CD4-positive, alpha-beta T cell treated with Interferon alpha-2 for 1 hour (primary cell): ENCODE data around the gene KCTD6.

Experiments used
- DNase-seq, 2 donors: peaks; one replicate each; pipeline ENCODE4 v3.0.0-alpha.2; 2020 to 2022

Gene KCTD6

DNA sequence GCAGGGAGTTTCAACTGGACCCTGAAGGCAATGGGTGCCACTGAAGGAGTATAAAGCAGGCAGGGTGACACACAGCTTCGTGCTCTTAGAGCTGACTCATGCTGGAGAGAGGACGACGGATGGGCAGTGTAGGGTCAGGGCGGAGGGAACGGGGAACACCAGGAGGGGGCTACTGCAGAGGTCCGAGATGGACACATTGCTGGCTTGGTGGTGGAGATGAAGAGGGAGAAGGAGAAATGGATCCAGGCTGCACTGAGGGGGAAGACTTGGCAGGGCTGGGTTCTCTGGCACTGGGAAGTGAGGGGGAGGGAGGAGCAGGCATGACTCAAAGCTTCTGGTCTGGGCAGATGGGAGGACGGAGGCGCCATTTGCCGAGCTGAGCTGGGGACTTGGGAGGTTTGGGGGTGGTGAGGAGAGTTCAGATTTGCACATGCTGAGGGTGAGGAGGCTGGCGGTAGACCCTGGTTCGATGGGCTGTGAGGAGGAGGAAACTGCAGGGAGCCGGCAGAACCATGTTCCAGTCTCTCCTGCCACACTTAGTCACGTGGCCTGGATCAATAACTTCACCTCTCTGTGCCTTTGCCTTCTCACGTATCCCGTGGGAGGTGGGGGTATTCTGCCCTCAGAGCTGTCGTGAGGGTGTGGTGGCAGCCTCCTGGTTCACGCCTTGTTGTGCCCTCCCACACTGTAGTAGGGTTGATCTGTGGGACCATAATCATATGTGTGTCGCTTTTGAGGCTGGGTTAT is 4.6 kb upstream of the KCTD6 start:
- DNase-seq, result peak in 1 of 2 donors; percentile 20

DNA sequence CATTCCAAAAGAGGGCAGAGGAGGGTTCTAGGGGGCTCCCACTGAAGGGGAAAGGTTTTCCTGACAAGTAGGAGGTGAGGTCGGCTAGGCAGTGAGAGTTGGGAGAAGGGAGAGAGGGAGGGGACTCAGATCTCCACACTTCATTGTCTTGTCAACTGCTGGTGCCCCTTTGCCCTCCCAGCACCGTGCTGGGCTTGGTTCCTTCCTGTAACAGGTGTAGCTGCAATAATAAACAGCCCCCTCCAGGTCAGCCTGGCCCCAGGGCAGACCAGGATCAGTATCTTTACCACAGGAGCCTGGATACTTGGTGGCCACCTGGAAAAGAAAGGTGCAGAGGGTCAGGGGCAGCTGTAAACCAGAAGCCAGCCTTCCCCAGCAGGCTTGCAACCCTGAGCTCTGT is 2.9 kb upstream of the KCTD6 start:
- no peak for DNase-seq

DNA sequence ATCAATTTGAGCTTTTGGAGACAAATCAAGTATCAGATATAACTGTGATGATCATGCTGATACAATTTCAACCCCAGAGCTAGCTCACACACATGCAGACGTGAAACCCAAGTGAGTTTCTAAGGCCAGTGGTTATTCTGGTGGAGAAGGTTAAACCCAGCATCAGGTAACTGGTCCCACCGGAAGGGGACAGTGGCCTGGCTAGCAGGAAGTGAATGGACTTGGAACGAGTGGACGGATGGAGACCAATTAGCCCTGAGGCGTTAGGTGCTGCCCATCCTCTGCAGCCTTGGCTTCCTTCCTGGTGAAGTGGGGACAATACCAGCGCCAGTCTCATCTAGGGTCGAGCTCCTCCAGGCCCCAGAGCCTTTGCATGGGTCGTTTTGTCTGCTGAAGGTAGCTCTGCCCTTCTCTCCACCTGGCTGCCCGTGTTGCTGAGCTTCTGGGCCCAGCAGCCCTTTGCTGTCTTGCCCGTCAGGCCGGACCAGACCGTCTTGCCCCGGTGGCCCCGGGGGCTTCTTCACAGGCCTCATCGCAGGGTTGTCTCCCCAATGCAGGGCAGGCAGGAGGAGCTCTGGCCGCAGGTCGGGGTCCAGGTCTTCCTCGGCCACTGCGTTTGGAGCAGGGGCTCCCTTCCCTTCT is 915 bp upstream of the KCTD6 start:
- no peak for DNase-seq

DNA sequence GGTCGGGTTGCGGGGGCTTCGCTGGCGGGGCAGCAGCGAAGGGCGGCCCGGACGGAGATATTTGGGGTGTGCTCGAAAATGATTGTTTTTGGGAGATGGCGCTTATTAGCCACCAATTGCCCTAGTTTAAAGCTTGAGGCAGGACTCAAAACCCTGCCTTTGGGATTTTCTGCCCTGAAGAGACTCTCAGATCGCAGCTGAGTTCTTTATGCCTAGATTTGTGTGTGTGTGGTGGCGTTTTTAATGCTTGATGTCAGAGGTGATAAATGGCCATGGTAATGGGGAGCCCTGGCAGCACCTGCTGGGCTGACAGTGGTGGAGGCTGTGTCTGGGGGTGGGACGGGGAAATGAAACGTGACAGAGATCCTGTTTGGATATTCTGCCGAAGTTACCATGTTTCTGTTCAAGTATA is 604 bp downstream of the KCTD6 start:
- DNase-seq, result peak; percentile 14 to 32

DNA sequence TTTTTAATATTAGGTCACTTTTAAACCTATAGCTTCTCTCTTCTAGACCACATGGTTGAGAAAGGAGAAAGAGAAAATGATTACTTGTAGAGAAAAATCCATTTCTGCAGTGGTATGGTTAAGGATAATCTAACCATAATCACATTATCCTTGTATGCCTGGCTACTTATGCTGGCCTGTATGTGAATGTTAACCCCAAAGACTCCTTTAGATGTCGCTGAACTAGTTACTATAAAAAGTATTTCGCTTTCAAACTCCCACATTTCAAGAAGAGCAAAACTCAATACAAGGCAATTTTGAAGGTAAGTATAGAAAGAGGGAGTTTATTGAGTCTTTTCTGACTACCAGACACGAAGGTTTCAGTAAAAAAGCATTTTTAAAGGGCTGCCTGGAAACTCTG is 2.2 kb downstream of the KCTD6 start:
- no peak for DNase-seq

DNA sequence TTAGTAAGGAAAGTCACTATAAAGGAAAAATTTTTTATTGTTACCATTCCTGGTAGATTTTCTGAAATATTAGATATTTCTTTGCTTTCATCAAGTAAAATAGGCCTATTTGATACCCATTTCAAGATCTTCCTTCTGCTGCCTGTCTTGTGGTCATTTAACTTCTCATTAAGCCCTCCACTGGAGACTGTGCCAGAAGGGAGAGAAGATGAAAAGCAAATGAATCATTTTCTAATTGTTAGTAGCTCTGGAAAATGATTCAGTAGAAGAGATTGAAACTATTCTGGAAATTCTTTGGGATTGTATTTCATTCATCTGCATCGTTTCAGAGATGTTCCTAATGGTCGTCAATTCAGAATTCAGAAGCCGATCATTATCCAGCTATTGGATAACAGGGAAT is 3.2 kb downstream of the KCTD6 start:
- no peak for DNase-seq

DNA sequence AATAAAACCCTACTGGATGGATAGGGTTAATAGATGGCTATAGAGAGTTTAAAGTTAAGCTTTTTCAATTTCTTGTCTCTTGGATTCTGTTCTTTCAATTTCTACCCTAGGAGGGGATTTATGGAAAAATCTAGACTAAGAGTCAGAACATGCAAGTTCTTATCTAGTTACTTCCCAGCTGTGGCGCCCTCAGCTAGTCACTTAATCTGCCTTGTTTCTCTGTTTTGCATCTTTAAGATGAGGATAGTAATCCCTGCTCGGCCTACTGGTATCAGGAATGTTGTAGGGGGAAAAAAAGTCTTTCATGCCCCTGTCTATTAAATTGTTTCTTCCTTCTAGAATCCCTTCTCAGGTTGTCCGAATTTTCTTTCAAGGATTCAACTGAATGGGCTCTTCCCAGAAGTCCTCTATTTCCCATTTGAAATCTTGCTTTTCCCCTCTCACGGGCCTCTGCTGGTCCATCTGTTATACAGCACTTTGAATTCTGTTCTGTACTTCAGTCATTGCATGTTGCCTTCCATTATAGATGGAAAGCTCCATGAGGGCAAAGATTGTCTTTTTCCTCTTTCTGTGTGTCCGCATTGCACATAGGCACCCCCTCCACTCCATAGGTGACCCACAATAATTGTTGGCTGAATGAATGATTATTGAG is 4.4 kb downstream of the KCTD6 start:
- no peak for DNase-seq

DNA sequence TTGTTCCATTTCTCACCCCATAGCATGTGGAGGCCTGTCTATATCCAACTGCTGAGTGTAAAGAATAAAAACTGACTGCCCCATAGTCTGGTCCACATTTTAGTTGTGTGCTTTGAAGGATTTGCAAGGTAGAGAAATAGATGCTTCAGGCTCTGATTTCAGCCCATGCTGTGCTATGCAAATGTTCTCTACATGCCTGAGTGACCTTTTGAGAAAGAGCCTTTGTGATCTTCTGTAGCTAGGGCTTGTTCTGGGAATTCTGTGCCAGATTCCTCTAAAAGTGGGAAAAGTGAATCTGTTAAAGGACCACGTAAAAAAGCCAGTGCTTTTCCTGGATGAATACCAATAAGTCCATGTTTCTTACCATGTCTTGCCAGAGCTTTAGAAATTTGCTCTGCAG is 5.2 kb downstream of the KCTD6 start:
- DNase-seq, result no peak

DNA sequence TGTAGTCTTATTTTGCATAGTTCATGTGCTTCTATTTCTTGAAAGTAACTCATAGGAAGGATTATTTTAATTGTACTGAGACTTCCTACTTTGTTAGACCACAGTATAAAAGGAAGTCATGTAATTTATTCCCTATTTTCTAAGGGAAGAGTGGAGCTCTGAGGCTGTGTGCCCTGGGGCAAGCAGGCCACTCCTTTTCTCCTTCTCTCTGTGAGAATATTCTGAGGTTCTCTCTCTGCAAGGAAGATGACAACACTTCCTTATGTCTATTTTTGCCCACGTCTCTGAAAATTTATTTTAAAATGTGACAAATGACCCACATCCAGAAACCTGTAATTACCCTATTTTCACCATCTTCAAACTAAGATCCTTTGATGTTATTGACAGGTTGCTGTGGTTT is 11.0 kb downstream of the KCTD6 start:
- DNase-seq, result no peak

DNA sequence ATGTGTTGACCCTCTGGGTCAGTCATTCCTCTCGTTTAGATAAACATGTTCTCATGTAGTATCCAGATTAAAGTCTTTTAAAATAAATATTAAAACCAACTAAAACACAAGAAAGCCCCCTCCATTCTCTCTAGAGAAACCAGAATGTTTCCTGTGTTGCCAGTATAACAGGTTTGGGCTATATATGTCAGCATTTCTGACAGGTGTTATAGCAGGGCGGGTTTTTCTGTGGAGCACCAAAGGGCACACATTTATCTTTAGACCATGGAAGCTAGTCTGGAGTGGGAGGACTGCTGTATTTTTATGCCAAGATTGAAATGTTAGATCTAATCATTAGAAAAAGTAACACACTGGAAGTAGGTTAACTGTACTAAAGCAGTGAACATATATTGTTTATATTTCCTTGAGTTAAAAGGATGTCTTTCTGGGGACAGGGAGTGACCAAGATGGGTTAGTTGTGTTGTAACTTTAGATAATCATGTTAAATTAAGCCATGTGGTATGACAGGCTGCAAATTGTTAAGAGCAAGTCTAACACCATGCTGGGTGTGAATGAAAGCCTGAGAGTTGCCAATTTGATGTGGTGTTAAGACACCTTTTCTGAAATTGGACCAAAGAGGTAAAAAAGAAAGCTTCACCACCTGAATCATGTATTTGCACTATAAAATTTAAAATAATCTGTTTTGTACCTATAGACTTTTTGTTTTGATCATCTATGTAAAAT is 15.6 kb downstream of the KCTD6 start:
- DNase-seq, result no peak

DNA sequence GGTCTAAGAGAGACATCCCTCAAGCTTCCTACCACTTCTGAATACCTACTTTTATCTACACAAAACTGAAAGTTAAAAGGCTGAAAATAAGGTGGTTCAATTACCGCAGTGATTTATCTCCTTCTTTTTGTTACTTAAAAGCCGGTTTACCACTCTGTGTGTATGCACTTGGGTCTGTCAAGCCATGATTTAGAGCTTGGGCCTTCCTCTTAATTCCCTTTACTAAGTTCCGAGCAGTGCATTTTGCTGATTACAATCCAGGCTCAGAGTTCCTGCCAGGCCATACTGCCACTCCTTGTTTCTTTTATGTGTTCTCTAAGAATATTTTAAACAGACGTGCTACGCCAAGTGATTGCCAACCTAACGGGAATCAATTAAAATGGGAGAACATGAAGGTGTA is 16.5 kb downstream of the KCTD6 start:
- DNase-seq, result no peak

DNA sequence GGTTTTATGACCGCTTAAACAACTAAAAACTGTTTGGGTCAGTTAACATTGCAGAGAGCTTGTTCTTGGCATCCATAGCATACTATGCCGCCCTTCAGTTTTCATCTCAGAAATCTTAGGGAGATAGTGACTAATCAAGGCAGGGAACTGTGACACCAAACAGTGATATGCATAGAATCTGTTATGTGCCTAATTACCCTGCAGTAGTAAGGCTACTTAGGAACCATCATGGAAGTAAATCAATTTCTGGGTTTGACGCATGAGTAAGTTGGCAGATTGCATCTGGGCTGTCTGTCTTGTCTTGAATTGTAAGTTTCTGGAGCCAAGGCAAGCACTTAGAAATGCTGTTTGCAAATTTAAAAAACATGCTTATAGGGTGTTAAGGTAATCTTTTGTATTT is 22.5 kb downstream of the KCTD6 start:
- no peak for DNase-seq

DNA sequence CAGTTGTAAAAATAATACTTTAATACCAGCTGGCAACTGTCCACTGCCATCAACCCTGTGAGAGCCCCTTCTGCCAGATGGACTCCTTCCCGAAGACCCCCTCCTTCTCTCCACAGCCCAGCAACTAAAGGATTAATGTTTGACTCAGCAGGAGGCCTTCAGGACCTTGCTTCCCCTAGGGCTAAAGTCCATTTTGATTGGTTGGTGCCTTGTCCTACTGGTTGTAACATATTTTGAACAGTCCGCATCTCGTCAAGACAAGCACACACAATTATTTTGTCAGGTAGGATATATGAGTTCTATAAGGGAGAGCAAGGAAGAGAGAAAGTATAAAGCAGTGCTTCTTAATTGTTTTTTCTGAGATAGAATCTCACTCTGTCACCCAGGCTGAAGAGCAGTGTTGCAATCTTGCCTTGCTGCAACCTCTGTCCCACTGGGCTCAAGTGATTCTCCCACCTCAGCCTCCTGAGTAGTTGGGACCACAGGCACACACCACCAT is 26.4 kb downstream of the KCTD6 start:
- no peak for DNase-seq

DNA sequence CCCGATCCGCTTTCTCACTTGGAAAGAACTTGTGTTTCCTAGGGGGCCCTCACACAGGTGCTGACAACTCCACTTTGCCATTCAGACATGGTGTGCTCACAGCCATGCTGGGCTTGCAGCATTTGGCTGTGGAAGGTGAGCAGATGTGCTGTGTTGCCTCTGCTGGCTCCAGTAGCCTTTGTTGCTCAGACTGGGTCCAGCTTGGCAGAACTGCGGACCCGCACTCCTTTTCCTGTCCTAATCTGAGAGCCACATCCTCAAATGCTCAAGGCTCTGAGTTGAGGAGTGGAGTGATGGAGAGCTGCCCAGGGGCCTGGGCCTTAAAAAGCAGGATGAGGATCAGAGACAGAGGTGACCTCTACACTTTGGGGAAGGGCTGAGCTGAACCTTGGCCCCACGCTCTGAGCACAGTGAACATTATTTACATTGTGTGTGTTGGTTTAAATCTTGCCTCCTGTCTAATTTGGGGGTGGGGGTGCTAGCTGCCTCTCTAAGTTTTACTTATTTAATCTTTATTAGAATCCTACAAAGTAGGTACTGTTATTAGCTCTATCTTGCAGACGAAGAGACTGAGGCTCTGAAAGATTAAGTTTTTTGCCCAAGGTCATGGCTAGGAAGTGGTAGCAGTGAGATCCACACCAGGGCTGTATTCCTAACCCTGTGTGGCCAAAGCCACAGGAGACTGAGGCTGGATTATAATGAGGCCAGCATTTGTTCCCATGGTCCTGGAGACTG is 27.9 kb downstream of the KCTD6 start:
- no peak for DNase-seq

DNA sequence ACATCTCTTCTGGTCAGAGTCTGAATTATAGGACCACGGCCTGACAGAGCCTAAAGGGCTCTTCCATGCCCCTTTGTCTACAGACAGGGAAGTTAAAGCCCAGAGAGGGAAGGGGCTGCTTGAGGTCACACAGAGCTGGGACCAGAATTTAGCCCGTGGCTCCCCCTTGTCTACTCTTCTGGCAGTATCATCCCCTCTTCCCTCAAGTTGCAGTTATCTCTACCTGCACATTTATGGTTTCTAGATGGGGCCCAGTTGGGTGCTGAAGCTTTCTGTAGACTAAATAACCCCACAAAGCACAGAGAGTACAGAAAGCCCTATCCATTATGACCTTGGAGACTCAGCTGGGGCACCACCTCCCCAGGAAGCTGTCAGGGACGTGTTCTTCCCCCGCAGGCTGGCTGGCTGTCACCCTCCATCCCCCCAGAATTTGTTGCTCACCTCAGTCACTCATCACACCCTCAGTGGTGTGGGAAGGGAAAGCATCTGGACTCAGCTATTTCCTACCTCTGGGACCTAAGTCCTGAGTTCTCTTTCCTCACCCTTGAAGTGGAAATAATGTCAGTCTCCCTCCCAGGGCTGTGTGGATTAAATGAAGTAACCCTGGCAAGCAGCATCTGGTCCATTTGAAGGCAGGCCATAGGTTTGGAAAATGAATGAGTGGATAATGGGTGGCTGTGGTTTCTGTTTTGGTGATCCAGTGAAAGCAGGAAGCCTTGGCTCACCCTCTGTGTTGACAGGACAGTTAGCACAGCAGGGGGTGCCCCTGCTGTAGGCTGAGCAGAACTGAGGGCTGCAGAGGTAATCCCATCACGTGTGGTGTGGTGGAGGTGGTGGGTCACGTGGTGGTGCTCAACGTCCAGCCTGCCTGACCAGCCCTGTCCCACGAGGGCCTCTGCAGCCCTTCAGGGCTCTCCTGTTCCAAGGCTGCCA is 28.8 kb downstream of the KCTD6 start:
- DNase-seq, result no peak

DNA sequence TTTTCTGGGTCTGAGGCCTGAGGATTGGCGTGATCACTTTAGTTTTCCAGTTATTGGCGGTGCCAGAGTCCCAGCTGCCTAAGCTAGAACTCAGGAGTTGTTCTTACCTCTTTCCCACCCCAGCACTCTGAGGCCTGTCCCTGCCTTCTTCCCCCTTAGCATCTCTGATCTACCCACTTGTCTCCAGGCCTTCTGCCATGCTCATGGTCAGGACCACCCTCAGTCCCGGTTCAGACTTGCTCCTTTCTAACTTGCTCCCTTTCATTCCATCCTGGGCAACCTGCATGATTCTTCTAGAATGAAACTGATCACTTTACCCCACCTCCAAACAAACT is 29.4 kb downstream of the KCTD6 start:
- no peak for DNase-seq

DNA sequence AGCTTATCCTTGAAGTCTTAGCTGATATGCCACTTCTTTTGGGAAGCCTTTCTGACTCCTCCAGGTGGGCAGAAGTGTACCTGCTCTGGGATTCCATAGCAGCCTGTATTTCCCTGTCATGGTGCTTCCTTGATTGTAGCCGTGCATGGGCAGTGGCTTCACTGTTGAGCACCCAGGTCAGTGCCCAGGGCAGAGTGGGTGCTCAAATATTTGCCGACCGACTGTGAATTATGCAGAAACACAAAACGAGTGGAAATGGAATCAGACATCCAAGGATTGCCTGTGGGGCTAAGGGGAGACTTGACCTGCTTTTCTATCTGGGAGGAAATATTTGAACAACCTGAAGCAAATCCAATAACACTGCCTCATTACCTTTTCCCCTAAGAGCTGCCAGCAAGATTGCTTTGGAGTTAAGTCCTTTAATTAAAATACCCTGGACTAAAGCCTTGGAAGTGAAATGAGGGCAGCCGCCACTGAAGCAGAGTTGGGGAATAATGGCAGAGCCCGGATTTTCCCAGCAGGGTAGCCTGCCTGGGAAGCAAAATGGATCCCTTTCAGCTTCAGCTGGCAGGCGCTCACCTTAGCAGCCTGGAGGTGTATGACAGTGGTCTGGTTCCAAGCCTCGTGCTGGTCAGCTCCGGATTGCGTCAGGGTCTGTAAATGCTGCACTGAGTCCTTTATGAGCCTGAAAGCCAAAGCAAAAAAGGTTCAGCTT is 30.2 kb downstream of the KCTD6 start:
- DNase-seq, result no peak

DNA sequence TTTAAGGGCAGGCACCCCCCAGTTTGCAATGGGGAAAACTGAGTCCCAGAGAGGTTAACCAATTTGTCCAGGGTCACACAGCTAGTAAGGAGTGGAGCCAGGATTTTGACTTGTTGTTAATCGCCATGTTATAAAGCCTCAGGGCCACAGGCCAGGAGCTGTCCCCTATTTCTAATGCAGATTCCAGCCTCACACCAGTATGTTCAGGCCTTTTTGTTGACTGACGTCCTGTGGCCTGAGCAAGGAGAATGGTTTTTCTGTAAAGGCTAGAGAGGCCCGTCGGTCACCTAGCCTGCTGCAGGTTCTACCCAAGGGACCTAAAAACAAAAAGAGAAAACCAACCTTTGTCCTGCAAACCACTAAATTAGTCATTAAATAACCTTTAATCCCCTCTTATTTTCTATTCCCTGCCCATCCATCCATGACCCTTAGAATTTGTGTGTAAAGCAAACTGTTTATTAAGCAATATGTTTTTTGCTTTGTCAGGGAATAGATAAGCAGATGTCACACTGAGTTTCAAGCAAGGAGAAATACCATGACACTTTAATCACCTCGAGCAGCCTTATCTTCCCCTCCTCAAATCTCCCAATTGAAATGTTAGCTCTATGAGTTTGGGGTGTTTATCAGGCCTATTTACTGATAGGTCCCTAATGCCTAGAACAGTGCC is 31.0 kb downstream of the KCTD6 start:
- no peak for DNase-seq

DNA sequence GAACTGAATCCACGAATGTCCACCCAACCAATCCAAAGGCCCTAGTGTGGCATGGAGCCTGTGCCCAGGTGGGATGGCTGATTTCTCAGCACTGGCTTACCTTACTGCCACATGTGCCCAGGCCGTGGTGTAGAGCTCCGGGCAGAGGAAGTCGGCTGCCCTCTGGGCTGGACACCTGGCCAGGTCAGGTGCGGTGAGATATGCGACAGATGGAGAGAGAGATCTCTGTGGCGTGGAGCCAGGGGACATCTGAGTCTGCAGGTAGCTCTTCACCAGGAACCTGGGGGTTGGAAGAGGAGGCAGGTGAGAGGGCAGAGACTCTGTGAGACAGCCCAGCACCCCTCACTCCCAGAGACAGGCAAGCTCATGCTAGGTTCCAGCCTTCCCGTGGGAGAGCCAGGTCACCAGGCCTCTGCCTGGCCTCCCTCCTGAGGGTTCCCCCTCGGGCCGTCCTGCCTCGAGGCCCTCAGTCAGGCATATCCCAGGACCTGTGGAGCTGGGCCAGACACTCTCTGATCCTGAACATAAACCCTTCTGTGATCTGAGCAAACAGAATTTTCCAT is 32.5 kb downstream of the KCTD6 start:
- DNase-seq, result no peak

DNA sequence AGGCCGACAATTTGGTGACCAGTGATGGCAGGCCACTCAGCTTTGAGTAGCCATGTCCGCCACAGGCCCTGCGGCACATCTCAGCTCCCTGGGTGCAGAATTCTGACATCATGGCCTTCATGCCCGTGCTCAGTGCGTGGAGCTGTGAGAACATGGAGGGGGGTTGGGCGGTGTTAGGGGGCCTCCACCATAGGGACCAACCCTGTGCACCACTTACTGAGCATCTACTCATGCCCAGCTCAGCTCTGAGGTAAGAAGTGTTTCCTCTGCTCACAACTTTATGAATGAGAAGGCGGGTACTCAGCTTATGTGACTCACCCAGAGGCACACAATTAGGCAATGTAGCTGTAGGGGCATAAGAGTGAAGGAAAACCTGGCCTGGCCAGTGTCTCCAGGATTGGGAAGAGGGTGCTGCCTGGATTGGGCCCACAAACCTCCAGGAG is 34.6 kb downstream of the KCTD6 start:
- DNase-seq, result peak in 1 of 2 donors; percentile 43
